ENCODE data around the gene SLC28A1. TPM values are rescaled to one million over a fixed set of nuclear protein-coding genes. Genes with fewer than 3 reads are reported as not detected.

SLC28A1 gene
- total and polyA plus RNA-seq, 2 of the 4 experiments (the other 2 are of a cell fraction) = not detected

DNA sequence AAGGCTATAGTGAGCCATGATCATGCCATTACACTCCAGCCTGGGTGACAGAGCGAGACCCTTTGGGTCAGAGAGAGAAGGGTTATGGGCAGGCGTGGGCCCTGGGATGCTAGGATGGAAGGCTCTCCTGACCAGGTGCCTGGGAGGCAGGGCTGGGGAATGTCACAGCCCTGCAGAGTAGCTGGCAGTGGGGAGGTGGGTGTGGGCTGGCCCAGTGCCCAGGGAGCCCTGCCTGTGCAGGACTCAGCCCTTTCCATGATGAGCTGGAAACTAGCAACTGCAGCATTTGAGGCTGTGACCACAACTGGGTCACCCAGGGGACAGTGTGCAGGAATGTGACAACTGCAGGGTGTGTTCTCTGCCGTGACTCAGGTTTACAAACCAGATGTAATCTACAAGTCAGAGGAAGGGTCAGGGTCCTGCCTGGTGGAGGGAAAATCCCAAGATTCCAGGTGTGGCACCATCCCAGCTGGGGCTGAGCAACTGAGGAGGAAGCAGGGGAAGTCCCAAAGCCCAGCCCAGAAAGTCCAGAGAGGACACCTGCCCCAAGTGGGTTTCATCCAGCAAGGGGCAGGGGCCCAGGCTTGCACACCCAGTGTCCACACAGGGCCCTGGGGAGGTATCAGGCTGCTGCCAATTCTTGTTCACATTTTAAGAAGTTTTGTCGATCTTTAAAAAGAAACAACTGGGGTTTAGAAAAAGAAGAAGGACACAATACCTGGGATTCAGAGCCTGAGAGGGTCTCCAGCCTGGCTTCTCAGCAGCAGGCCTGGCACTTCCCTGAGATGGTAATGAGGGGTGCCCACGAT is 45.5 kb downstream of the SLC28A1 start:
- Histone ChIP-seq H3K9ac (ENCODE audit: low read depth, low read length) (no peak overlapping the region), H2AK5ac (ENCODE audit: low read depth, low read length) (no peak overlapping the region), H3K18ac (ENCODE audit: low read depth, low read length) (no peak overlapping the region), H3K79me1 (ENCODE audit: low read depth in 1 of 2, low read length in 2 of 2) (no peaks in the 10 kb centered on the region), H3K9me1 (ENCODE audit: insufficient read depth, low read length) (peaks cover 4% of the 10 kb centered on the region; the same call in 1 of the 2 replicates), H4K20me1 (ENCODE audit: insufficient read depth, low read length) (no peaks in the 10 kb centered on the region), H2AK9ac (replicated peaks; ENCODE audit: low read depth, low read length, poor library complexity) (no peak overlapping the region), H3K14ac (replicated peaks; ENCODE audit: low read depth, low read length) (no peak overlapping the region; the same call in 1 of the 2 replicates), H2BK120ac (ENCODE audit: low read depth, low read length) (no peak overlapping the region), H4K91ac (ENCODE audit: insufficient read depth, low read depth, low read length) (no peak overlapping the region; the same call in 1 of the 2 replicates), H3K9me3 (ENCODE audit: control insufficient read depth, insufficient read depth, low read length) (no peaks in the 10 kb centered on the region), H4K5ac (ENCODE audit: low read depth, low read length) (no peak overlapping the region), H3K4me1 (ENCODE audit: control insufficient read depth, insufficient read depth, low read length) (peaks cover 2% of the 10 kb centered on the region), H3K27ac (ENCODE audit: insufficient read depth, low read length) (no peak overlapping the region), H3K36me3 (ENCODE audit: control insufficient read depth, insufficient read depth, low read length) (no peaks in the 10 kb centered on the region), H3K56ac (ENCODE audit: extremely low read depth, insufficient read depth, low read length) (no peak overlapping the region), H2BK15ac (ENCODE audit: low read depth, low read length) (no peak overlapping the region), H3K4me2 (ENCODE audit: low read depth, low read length) (no peak overlapping the region), H2AFZ (replicated peaks; ENCODE audit: low read length, poor library complexity) (no peak overlapping the region), H2BK20ac (ENCODE audit: low read depth, low read length) (no peak overlapping the region), H3K27me3 (ENCODE audit: control insufficient read depth, insufficient read depth, low read length) (no peaks in the 10 kb centered on the region), H3K23ac (ENCODE audit: low read depth, low read length) (no peak overlapping the region), H3K4ac (ENCODE audit: low read depth, low read length) (no peak overlapping the region), H3K4me3 (ENCODE audit: insufficient read depth, low read depth, low read length) (no peak overlapping the region), H2BK5ac (ENCODE audit: low read depth, low read length, poor library complexity, severe bottlenecking) (no peak overlapping the region), H4K8ac (ENCODE audit: low read depth in 2 of 2, low read length in 2 of 2) (no peak overlapping the region)
- 100% methylated on average over 2 of the region's 5 CpGs; no CpG with 5 or more reads in 1 of the 2 experiments for WGBS, 2 experiments (ENCODE audit: extremely low coverage in 2 of 2, insufficient read length in 1 of 2)
- TF ChIP-seq, protein P1, sequence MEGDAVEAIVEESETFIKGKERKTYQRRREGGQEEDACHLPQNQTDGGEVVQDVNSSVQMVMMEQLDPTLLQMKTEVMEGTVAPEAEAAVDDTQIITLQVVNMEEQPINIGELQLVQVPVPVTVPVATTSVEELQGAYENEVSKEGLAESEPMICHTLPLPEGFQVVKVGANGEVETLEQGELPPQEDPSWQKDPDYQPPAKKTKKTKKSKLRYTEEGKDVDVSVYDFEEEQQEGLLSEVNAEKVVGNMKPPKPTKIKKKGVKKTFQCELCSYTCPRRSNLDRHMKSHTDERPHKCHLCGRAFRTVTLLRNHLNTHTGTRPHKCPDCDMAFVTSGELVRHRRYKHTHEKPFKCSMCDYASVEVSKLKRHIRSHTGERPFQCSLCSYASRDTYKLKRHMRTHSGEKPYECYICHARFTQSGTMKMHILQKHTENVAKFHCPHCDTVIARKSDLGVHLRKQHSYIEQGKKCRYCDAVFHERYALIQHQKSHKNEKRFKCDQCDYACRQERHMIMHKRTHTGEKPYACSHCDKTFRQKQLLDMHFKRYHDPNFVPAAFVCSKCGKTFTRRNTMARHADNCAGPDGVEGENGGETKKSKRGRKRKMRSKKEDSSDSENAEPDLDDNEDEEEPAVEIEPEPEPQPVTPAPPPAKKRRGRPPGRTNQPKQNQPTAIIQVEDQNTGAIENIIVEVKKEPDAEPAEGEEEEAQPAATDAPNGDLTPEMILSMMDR (conservative IDR thresholded peaks at IDR 0.05; ENCODE audit: low read depth, low read length) = no peak
- no peak for TF ChIP-seq MXI1 (IDR thresholded peaks at IDR 0.05; ENCODE audit: borderline replicate concordance, low read depth, low read length)
- no peak for TF ChIP-seq RFX5 (IDR thresholded peaks at IDR 0.05; ENCODE audit: low read depth, low read length)
- TF ChIP-seq RCOR1 (IDR thresholded peaks at IDR 0.05; ENCODE audit: insufficient replicate concordance, low read length) = no peak
- no peak for TF ChIP-seq MAFK (IDR thresholded peaks at IDR 0.05; ENCODE audit: low read depth, low read length)
- TF ChIP-seq BHLHE40 (IDR thresholded peaks at IDR 0.05; ENCODE audit: low read depth, low read length) = no peak
- TF ChIP-seq CHD1 (IDR thresholded peaks at IDR 0.05; ENCODE audit: low read depth, low read length) = no peak
- TF ChIP-seq NFE2L2 (IDR thresholded peaks at IDR 0.05; ENCODE audit: low read depth, low read length) = no peak
- TF ChIP-seq MAZ (IDR thresholded peaks at IDR 0.05; ENCODE audit: borderline replicate concordance, low read depth, low read length) = no peak
- no peak for TF ChIP-seq ELK1 (IDR thresholded peaks at IDR 0.05; ENCODE audit: borderline replicate concordance, low read depth, low read length)
- TF ChIP-seq SMC3 (IDR thresholded peaks at IDR 0.05; ENCODE audit: low read depth, low read length) = no peak
- TF ChIP-seq CEBPB (IDR thresholded peaks at IDR 0.05; ENCODE audit: low read depth, low read length) = no peak
- ATAC-seq (ENCODE audit: low read depth) = no peak
- DNase-seq = peak; percentile 72
- ChIA-PET POLR2A (ENCODE audit: unreplicated experiment) (no interaction called here), CTCF (interaction anchor here (2.5 kb wide), 1 partner anchor 331 kb away, joined by 10 read pairs; no protein-coding TSS in a partner anchor)
- in situ Hi-C loops (cut with MboI; ENCODE audit: low sequenced_read_pairs) (loop anchor here (5.0 kb wide), 1 partner anchor 343 kb away; no protein-coding TSS in a partner anchor), dilution Hi-C loops (cut with HindIII; ENCODE audit: low sequenced_read_pairs, unreplicated experiment) (no loop called here), intact Hi-C loops (cut with micrococcal nuclease) (loop anchor here (10.0 kb wide), 1 partner anchor 185 kb away; the partner anchor contains the start of gene ZNF592)
- no TSS peak for BruUV-seq (replicated peaks)
